Lower leg skin (tissue), 4 donors: Measurements from ENCODE around the gene ACSF3. TPM values are rescaled to one million over a fixed set of nuclear protein-coding genes. Genes with fewer than 3 reads are reported as not detected.
"Not testable (repeated sequence)": the region's sequence is repeated elsewhere in the genome, so short reads cannot be mapped to it uniquely, and the experiment has no call there.

ENCODE experiments used
- DNase-seq, 2 donors: peaks; one replicate each; pipeline ENCODE4 v3.0.0-alpha.2; 2019; ENCODE audit warnings: low spot score in 2 of 2
- H3K4me3 ChIP-seq: fragments of 200-600 bp; sonication (generic); 2 replicates; pipeline ENCODE4 v1.5.1; 2017; ENCODE audit warnings: mild to moderate bottlenecking, low read depth; ENCODE audit not compliant: poor library complexity, severe bottlenecking
- POLR2A ChIP-seq, 2 donors: fragments of 450-650 bp; IDR thresholded peaks; one replicate each; pipeline ENCODE4 v1.6.1; 2016 to 2017; ENCODE audit warnings: antibody characterized with exemption in 2 of 2, mild to moderate bottlenecking in 1 of 2, moderate library complexity in 1 of 2
- WGBS, 2 donors: methylation state at CpG; one replicate each; pipeline ENCODE4 v1.1.5; 2018; 5-methylcytosine and 5-hydroxymethylcytosine counted together
- intact Hi-C: fragments of 100-400 bp; cut with DNase I; formaldehyde crosslinking; loops from one replicate; pipeline ENCODE4 v1.15.0; 2023; ENCODE audit warnings: low total_unique reads
- total RNA-seq, 4 donors: library from RNA; depleted of rRNA; stranded (reverse); fragments of >200 nt; gene quantifications; one replicate each; pipeline ENCODE4 v1.1.0, GENCODE V29; 2016
- TF ChIP-seq, protein P1 (sequence below), 3 donors: fragments of 450-650 bp; IDR thresholded peaks; one replicate each; pipeline ENCODE4 v1.5.1; 2016; ENCODE audit warnings: antibody characterized with exemption in 3 of 3, mild to moderate bottlenecking in 3 of 3, moderate library complexity in 2 of 3

ACSF3 gene
- total RNA-seq, 4 donors from 2014 or later, result 22.7 to 42.3 (median 34.4) TPM

DNA sequence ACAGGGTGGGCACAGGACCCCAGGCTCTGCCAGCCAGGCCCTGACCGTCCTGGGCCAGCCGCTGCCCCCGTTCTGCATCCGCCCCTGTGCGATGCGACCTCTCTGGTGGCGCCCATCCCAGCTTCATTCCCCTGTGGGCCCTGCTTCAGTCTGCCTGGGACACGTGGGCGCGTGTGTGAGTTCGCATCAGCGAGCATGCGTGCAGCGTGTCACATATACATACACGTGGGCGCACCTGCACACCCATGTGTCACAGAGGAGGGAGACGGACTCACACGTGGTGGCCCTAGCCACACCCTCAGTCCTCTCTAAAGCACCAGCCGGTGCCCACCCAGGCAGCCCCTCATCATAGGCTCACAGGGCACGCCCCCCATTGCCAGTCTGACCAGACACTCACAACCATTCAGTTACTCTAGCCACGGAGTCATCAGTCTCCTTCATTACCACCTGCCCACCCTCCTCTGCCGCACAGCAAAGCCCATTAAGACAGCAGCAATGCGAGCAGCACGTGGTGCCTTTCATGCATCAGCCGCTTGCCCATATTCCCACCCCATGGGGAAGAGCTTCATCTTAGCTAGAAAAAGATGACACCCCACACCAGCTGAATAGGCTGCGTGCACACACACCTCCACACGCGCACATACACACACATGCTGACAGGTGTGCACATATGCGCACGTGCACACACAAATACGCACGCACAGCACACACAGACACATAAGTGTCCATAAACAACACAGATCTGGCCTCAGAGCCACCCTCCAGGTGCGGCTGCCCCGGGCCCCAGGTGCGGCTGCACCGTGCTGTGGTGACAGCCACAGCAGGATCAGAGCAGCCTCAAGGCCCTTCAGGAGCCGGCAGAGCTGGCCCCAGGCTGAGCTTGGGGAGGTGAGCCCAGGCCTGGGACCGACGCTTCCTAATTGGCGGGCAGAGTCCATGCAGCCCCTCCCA is 68.4 kb downstream of the ACSF3 start:
- intact Hi-C loops, result loop anchor here (10.0 kb wide), 1 partner anchor 347 kb away; the partner anchor contains the start of gene APRT
- DNase-seq, result no peak
- no peak for TF ChIP-seq POLR2A (IDR thresholded peaks at IDR 0.05)
- TF ChIP-seq, protein P1, sequence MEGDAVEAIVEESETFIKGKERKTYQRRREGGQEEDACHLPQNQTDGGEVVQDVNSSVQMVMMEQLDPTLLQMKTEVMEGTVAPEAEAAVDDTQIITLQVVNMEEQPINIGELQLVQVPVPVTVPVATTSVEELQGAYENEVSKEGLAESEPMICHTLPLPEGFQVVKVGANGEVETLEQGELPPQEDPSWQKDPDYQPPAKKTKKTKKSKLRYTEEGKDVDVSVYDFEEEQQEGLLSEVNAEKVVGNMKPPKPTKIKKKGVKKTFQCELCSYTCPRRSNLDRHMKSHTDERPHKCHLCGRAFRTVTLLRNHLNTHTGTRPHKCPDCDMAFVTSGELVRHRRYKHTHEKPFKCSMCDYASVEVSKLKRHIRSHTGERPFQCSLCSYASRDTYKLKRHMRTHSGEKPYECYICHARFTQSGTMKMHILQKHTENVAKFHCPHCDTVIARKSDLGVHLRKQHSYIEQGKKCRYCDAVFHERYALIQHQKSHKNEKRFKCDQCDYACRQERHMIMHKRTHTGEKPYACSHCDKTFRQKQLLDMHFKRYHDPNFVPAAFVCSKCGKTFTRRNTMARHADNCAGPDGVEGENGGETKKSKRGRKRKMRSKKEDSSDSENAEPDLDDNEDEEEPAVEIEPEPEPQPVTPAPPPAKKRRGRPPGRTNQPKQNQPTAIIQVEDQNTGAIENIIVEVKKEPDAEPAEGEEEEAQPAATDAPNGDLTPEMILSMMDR (IDR thresholded peaks at IDR 0.05), result no peak
- H3K4me3 ChIP-seq, result no peak overlapping the region
- 82 to 83% methylated on average over 37 of the region's 40 CpGs for WGBS, 2 donors

DNA sequence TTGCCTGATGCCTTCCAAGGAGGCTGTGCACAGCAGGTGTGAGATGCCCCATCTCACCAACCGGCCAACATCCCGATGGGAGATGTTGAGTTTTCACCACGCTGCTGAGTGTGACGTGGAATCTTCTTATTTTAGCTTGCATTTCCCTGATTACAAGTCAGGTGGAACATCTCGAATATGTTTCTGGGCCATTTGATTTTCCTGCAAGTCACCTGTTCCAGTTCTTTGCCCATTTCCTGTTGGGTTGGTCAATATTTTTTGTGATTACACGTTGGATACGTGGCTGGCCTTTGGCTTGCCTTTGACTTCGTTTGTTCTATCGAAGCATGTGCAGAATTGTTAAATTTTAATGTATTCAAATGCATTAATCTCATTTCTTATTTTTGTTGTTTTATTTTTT is 69.6 kb downstream of the ACSF3 start:
- TF ChIP-seq POLR2A (IDR thresholded peaks at IDR 0.05), result no peak
- TF ChIP-seq, protein P1 (IDR thresholded peaks at IDR 0.05), result no peak
- no peak overlapping the region for H3K4me3 ChIP-seq
- 80 to 86% methylated on average over 9 of the region's 9 CpGs for WGBS, 2 donors
- intact Hi-C loops, result loop anchor here (10.0 kb wide), 1 partner anchor 348 kb away; the partner anchor contains the start of gene APRT
- no peak for DNase-seq

DNA sequence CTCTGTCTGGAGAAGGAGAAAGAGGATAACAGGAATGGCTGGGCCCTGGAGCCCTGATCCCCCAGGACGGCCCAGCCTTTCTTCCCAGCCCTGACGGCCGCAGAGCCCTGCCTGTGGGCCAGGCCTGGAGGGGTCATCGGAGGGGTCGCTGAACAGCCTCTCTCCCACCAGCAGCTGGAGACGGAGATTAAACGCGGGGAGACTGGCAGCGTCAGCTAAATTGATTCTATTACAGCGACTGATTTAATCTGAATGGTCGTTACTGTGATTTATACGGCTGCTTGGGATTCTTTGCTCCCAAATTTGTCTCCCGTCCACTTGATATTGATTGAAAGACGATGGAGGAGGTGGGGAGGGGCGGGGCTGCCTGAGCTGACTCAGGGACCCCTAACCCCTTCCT is 70.8 kb downstream of the ACSF3 start:
- DNase-seq, result no peak
- WGBS, 2 donors, result 66 to 72% methylated on average over 15 of the region's 15 CpGs
- H3K4me3 ChIP-seq, result no peak overlapping the region
- intact Hi-C loops, result loop anchor here (10.0 kb wide), 1 partner anchor 350 kb away; the partner anchor contains the start of gene APRT
- TF ChIP-seq, protein P1 (IDR thresholded peaks at IDR 0.05), result no peak
- TF ChIP-seq POLR2A (IDR thresholded peaks at IDR 0.05), result no peak

- DNase-seq, result no peak
- no peak for TF ChIP-seq POLR2A (IDR thresholded peaks at IDR 0.05)
- TF ChIP-seq, protein P1 (IDR thresholded peaks at IDR 0.05), result no peak
- intact Hi-C loops, result loop anchor here (5.0 to 10.0 kb wide), 2 partner anchors 223 to 350 kb away; partner anchors contain the start of gene APRT
- WGBS, 2 donors, result 85 to 89% methylated on average over 8 to 14 of the region's 20 CpGs
- H3K4me3 ChIP-seq, result no peak overlapping the region
Observed at GRCh38 chr16:89164847-89165680, 71.4 kb downstream of the ACSF3 start.

DNA sequence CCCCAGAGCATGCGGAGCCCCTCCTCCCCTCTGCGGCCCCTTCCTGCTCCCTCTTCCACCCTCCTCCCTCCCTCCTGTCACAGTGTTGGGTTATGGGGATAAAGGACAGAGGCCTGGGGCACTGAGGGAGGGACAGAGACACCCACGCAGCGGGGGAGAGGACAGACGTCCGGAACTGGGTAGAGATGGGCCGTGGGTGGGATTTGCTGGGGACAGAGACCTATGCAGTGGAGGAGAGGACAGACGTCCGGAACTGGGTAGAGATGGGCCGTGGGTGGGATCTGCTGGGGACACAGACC is 72.0 kb downstream of the ACSF3 start:
- 75 to 80% methylated on average over 10 of the region's 10 CpGs for WGBS, 2 donors
- intact Hi-C loops, result loop anchor here (5.0 to 10.0 kb wide), 2 partner anchors 223 to 351 kb away; partner anchors contain the start of gene APRT
- DNase-seq, H3K4me3 ChIP-seq: not testable (repeated sequence)
